Measurements from ENCODE around the gene NACC2.
"Not testable (repeated sequence)": the region's sequence is repeated elsewhere in the genome, so short reads cannot be mapped to it uniquely, and the experiment has no call there.

The NACC2 gene

GRCh38 chr9:136082496-136083361 lies 12.4 kb downstream of the NACC2 start:
- DNase-seq: no peak

- no peak for DNase-seq
Measured at GRCh38 chr9:136081826-136082495, 13.1 kb downstream of the NACC2 start.

DNA sequence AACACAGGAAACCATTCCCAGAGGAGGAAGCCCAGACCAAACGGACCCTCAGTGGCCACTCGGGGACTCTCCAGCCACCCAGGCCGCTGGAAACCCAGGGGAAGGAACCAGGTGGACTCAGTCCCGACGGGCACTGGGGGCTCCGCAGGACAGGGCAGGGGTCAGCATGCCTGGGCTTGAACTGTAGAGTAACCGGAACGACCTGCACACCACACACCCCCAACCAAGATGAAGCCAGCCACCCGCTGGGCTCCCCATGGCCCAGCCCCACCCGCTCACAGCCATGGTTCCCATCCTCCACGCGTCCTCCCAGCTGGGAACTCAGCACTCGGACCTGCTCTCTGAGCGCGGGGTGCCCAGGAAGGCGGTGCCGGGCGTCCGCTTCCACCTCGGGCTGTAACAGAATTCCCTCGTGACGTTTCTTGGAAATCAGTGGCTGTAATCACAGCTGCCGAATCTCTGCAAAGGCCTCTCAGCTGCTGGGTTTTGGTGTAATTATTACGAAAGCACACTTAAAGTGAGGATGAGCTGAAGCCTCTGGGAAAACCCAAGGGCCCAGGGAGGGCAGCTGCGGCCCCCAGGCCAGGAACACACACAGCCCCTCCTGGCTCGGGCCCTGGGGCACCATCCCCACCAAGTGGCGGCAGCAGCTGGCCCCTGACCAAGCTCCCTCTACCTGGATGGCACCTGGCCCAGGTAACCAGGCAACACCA lies 13.8 kb downstream of the NACC2 start:
- DNase-seq: no peak

- no peak for DNase-seq
Measured at GRCh38 chr9:136080716-136081112, 14.4 kb downstream of the NACC2 start.

DNA sequence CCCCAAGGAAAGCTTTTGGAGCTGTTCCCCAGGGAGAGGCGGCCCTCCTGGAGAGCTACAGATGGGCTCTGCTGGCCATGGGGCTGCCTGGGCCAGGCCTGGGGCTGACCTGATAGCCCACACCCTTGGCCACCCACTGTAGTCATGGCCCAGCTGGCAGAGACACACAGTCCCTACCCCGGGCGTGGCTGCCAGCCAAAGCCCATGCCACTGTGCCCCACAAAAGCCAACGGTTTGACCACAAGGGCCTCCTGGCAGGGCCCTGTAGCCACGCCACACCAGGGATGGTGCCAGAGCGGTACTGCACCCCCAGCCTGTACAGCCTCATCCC lies 15.2 kb downstream of the NACC2 start:
- DNase-seq: peak in 6 of 56 donors; percentile 14 to 45 (median 38)

DNA sequence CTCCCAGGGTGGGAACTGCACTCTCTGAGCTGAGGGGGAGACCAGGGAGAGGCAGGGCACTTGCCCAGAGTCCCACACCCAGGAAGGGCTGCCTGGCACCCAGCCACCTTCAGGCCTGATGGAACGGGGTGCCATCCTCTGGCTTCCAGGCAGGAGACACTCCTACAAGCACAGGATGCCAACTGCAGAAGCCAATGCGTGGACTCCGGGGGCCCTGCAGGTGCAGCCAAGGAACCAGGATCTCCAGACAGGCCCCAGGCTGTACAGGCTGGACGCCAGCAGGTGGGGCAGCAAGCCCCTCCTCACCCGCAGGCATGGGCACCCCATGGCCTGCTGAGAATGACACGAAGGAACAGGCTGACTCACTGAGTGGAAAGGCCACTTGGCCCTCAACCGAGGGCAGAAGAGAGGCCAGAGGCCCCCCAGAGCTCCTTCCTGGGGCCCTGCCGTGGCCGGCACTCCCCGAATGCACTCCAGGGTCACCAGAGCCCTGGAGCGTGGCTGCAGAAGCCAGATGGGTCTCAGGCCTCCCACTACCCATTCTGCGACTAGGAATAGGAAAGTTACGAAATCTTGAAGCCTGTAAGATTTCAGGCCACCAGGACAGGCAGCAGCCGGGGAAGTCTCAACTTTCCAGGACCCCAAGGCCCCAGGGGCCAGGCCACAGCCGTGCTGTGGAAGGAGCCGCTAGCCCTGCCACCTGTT lies 15.7 kb downstream of the NACC2 start:
- no peak for DNase-seq

- DNase-seq: no peak
Measured at GRCh38 chr9:136078498-136079011, 16.5 kb downstream of the NACC2 start.

DNA sequence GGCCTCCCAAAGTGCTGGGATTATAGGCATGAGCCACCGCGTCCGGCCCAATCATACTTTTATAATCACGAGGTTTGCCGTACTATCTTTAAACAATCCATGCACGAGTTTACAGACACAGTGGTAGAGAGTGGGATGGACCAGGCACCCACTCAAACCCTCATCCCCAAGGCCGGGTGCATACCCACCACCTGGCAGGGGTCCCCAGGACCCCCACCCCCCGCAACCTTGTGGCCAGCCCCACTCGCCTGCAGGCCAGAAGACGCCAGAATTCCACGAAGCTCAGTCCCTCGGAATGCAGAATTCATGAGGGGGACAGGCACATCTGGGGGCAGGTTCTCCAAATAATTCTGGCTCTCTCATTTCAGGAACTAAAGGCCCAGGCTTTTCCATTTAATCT lies 17.1 kb downstream of the NACC2 start:
- DNase-seq: no peak

DNA sequence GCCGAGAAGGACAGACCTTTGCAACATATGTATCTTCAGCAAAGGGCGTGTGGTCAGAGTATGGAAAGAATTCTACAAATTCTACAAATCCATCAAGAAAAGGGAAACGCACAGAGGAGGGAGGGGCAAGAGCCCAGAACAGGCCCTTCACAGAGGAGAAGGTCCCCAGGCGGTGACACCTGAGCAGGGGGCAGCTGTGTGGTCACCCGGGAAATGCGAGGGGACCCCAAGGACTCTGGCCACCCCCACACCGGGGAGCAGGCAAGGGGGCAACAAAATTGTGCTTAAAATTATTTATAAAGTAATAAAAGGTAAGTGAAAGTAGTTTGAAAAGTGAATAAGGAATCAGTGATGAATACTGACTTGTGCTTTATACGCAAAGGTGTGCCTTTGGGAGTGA lies 17.6 kb downstream of the NACC2 start:
- DNase-seq: no peak

DNA sequence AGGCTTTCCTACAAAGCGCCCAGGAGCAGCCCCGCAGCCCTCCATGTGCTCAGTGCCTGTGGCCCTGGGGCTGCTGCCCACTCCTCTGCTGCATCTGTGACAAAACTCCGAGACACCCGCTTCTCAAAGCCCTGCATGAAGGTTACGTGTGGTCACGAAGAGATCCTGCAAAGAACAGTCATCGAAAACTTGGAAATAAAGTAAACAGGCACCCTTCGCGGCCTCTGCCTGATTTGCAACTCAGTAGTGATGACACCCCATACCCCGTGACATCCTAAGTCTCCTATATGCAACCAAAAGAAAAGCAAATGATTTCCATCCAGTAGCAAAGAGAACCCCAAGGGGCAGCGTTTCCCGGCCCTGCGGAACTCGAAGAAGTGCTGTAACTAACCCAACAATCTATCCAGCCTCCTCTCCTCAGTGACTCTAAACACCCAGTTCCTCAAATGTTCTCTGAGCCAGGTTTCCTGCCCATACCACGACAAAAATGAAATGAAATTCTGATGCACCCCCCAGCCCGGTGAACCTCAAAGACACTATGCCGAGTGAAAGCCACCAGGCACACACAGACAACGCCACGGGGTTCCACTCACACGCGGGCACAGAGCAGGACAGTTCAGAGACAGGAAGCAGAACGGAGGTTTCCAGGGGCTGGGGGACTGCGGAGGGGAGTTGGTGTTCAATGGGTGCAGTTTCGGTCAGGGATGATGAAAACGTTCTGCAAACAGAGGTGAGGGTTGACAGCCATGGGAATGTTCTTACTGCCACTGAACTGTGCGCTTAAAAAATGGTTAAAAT lies 19.0 kb downstream of the NACC2 start:
- DNase-seq: no peak

- DNase-seq: no peak
Measured at GRCh38 chr9:136075134-136075841, 19.8 kb downstream of the NACC2 start.

- no peak for DNase-seq
Measured at GRCh38 chr9:136074706-136075105, 20.4 kb downstream of the NACC2 start.

DNA sequence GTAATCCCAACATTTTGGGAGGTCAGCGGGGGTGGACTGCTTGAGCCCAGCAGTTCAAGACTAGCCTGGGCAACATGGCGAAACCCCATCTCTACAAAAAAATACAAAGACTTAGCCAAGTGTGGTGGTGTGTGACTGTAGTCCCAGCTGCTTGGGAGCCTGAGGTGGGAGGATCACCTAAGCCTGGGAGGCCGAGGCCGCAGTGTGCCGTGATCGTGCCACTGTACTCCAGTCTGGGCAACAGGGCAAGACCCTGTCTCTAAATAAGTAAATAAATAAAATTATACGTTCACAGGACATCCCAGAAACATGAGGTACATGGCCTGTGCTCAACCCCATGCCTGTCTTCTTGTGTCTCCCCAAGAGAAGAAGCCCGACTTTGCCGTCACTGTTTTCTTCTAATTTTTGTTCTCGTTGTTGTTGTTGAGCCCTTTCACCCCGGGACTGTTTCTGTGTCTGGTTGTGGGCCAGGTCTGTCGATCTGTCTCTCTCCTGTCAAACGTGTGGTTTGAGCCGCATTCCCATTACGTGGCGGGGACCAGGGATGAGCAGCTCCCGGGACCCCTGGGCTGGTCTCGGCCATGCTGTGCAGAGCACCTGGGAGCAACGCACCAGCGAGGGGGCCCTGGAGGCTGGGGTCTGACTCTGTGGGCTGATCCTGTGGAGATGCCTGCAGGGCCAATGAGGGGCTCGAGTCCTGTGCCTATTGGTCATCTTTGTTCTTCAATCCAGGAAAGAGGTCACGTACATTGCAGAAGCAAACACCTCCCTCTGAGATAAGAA lies 32.2 kb downstream of the NACC2 start:
- DNase-seq: no peak

- DNase-seq: not testable (repeated sequence)
Measured at GRCh38 chr9:136061916-136062315, 33.2 kb downstream of the NACC2 start.

DNA sequence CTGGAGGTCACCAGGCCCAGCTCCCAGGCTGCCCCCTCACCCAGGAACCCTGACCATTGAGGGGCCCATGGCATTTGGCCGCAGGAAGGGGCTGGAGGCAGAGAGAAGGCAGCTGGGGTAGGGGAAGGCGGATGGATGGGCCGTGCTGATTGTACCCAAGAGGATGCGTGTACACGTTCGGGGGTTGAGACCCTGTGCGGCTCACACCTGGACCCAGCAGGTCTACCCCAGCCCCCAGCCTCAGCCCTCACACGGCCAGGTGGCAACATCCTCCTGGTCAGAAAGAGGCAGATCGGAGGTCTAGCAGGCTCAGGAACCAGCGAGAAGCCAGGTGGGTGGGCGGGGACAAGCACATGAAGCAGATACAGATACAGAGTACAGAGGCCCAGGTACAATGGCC lies 33.7 kb downstream of the NACC2 start:
- no peak for DNase-seq

DNA sequence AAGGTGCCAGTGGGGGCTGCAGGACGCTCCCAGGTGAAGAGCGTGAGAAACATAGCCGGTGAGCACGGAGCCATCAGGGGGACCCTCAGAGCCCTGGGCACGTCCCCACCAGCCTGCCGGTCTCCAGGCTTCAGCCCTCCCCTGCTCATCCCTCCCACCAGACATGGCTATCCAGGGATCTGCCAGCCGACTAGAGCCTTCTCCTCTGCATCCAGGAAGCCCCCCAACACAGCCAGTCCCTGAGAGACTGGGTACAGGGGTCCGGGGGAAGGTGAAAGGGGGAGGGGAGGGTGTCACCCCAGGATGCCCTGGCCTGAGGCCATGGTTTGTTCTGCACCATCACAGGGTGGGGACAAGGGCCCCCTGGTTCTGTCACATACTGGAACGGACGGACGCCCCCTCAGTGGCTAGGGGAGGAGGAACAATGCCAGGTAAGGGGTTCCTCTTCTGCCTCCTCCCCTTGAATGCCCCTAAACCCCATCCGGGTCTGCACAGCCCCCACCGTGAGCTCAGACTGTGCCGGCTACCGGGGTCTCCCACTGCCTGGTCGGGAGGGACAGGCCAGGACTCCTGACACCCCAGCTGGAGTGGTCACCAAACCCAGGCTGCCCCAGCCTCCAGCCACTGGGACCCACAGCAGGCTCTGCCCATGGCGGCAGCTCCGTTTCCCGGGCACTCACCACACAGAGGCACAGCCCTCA lies 34.3 kb downstream of the NACC2 start:
- DNase-seq: no peak

GRCh38 chr9:136059851-136060670 lies 35.0 kb downstream of the NACC2 start:
- no peak for DNase-seq

All from amygdala (tissue), 56 donors.